ENCODE results near the gene FKRP.

DNA sequence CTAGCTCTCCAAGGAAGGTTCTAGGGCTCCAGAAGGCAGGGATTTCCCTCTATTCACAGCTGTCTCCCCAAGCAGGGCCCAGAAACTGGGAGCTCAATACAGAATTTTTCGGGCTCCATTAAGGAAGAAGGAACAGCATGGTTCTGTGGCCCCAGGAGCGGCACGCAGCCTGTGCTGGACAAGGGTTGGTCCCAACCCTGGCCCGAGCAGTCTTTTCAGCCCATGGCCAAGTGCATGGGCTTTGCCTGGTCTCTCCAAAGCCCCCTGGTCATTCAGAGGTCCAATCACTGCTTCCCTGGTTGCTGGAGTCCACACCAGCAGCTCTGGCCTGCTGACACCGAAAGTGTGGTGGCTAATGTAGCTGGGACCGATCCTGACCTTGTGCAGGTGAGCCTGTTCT is 22.4 kb upstream of the FKRP start:
- TF ChIP-seq, protein P1, sequence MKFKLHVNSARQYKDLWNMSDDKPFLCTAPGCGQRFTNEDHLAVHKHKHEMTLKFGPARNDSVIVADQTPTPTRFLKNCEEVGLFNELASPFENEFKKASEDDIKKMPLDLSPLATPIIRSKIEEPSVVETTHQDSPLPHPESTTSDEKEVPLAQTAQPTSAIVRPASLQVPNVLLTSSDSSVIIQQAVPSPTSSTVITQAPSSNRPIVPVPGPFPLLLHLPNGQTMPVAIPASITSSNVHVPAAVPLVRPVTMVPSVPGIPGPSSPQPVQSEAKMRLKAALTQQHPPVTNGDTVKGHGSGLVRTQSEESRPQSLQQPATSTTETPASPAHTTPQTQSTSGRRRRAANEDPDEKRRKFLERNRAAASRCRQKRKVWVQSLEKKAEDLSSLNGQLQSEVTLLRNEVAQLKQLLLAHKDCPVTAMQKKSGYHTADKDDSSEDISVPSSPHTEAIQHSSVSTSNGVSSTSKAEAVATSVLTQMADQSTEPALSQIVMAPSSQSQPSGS (CRISPR knock-in tag; IDR thresholded peaks at IDR 0.05; ENCODE audit: borderline replicate concordance, low read depth): no peak
- no peak for TF ChIP-seq CTCF (IDR thresholded peaks at IDR 0.05)
